ENCODE data around the gene DNAH14. TPM values are rescaled to one million over a fixed set of nuclear protein-coding genes. Genes with fewer than 3 reads are reported as not detected.

Gene DNAH14
- total and polyA plus RNA-seq, 8 donors = 7.9 to 27.6 (median 17.5) TPM

DNA sequence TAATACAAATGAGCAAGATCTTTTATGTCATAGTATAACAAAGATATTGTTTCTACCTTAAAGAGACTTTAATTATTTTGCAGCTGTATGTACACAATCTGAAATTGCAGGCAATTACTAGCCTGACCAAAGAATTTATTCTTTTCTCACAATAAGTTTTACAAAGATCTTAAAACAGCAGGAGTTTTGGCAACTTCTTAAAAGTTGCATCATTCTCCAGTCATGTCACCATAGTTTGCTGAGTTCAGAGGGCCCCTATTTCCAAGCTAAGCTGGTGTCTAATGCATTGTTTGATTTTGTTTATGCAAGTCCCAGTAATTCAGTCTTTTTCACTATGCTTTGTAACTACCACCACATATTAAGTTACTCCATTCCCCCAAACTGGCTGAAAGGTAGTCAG is 114.8 kb downstream of the DNAH14 start:
- no peak overlapping the region for H3K27ac ChIP-seq
- no peaks in the 10 kb centered on the region for H3K27me3 ChIP-seq
- no peaks in the 10 kb centered on the region for H3K36me3 ChIP-seq
- no peaks in the 10 kb centered on the region for H3K4me1 ChIP-seq
- intact Hi-C loops (cut with DNase I) = no loop called here
- no peak overlapping the region for H3K4me3 ChIP-seq
- no peak for DNase-seq
- TF ChIP-seq, protein P1, sequence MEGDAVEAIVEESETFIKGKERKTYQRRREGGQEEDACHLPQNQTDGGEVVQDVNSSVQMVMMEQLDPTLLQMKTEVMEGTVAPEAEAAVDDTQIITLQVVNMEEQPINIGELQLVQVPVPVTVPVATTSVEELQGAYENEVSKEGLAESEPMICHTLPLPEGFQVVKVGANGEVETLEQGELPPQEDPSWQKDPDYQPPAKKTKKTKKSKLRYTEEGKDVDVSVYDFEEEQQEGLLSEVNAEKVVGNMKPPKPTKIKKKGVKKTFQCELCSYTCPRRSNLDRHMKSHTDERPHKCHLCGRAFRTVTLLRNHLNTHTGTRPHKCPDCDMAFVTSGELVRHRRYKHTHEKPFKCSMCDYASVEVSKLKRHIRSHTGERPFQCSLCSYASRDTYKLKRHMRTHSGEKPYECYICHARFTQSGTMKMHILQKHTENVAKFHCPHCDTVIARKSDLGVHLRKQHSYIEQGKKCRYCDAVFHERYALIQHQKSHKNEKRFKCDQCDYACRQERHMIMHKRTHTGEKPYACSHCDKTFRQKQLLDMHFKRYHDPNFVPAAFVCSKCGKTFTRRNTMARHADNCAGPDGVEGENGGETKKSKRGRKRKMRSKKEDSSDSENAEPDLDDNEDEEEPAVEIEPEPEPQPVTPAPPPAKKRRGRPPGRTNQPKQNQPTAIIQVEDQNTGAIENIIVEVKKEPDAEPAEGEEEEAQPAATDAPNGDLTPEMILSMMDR (IDR thresholded peaks at IDR 0.05) = no peak
- ATAC-seq = no peak
- no peaks in the 10 kb centered on the region for H3K9me3 ChIP-seq
- FAIRE-seq = no peak

- no peak for FAIRE-seq
- no peak overlapping the region for H3K4me3 ChIP-seq
- ATAC-seq = no peak
- no peaks in the 10 kb centered on the region for H3K9me3 ChIP-seq
- H3K27ac ChIP-seq = no peak overlapping the region
- intact Hi-C loops (cut with DNase I) = no loop called here
- no peak for DNase-seq
- H3K4me1 ChIP-seq = no peaks in the 10 kb centered on the region
- no peaks in the 10 kb centered on the region for H3K27me3 ChIP-seq
- H3K36me3 ChIP-seq = no peaks in the 10 kb centered on the region
- TF ChIP-seq, protein P1 (IDR thresholded peaks at IDR 0.05) = no peak
- 97 to 100% methylated on average over 2 of the region's 2 CpGs for WGBS, 2 donors
Observed at GRCh38 chr1:225049594-225049993, 120.1 kb downstream of the DNAH14 start.

GRCh38 chr1:225063722-225064121 is 134.2 kb downstream of the DNAH14 start:
- no peaks in the 10 kb centered on the region for H3K27me3 ChIP-seq
- TF ChIP-seq, protein P1 (IDR thresholded peaks at IDR 0.05) = no peak
- ATAC-seq = no peak
- intact Hi-C loops (cut with DNase I) = no loop called here
- WGBS, 2 donors = 90 to 97% methylated on average over 2 of the region's 2 CpGs
- no peak overlapping the region for H3K4me3 ChIP-seq
- H3K9me3 ChIP-seq = no peaks in the 10 kb centered on the region
- no peaks in the 10 kb centered on the region for H3K36me3 ChIP-seq
- no peaks in the 10 kb centered on the region for H3K4me1 ChIP-seq
- no peak for FAIRE-seq
- no peak for DNase-seq
- H3K27ac ChIP-seq = no peak overlapping the region

- ATAC-seq (no peak), DNase-seq (no peak), FAIRE-seq (no peak)
- no peaks in the 10 kb centered on the region for H3K9me3 ChIP-seq
- H3K27me3 ChIP-seq = no peaks in the 10 kb centered on the region
- TF ChIP-seq, protein P1 (IDR thresholded peaks at IDR 0.05) = no peak
- no peaks in the 10 kb centered on the region for H3K4me1 ChIP-seq
- H3K36me3 ChIP-seq = no peaks in the 10 kb centered on the region
- intact Hi-C loops (cut with DNase I) = no loop called here
- no peak overlapping the region for H3K27ac ChIP-seq
- WGBS, 2 donors = 46 to 50% methylated on average over 2 of the region's 2 CpGs
- H3K4me3 ChIP-seq = no peak overlapping the region
Observed at GRCh38 chr1:225070972-225071371, 141.5 kb downstream of the DNAH14 start.

DNA sequence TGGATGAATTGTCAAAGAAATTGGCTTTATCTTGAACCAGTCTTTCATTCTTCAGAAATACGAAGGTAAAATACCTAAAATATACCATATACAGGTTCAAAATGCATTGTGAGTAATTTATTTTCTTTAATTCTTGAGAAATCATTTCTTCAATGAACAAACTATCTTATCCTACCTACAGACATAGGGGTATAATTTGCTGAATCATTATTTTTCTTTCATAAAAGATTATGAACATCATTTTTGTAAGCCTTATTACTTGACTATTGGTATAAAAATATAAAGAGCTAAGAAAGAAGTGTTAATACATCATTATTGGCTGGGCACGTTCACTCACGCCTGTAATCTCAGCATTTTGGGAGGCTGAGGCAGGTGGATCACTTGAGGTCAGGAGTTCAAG is 167.7 kb downstream of the DNAH14 start:
- intact Hi-C loops (cut with DNase I) = no loop called here
- peaks cover 0 to 5% (median 0%) of the 10 kb centered on the region in 4 donors for H3K9me3 ChIP-seq
- no peak overlapping the region for H3K27ac ChIP-seq
- FAIRE-seq = no peak
- H3K4me1 ChIP-seq = no peaks in the 10 kb centered on the region
- ATAC-seq = no peak
- 81 to 97% methylated on average over 3 of the region's 3 CpGs for WGBS, 2 donors
- H3K36me3 ChIP-seq = no peaks in the 10 kb centered on the region
- no peak for DNase-seq
- no peak overlapping the region for H3K4me3 ChIP-seq
- no peaks in the 10 kb centered on the region for H3K27me3 ChIP-seq
- TF ChIP-seq, protein P1 (IDR thresholded peaks at IDR 0.05) = no peak

All from pancreas (tissue), 10 donors.